Caco-2 (cell line): ENCODE data around the gene VWA8. TPM values are rescaled to one million over a fixed set of nuclear protein-coding genes. Genes with fewer than 3 reads are reported as not detected.

ENCODE experiments used
- BruUV-seq: library from RNA; stranded (reverse); fragments of 400-500 nt; replicated peaks from 2 replicates; lab custom pipeline; 2021; lab: Mats Ljungman, UMichigan
- CTCF ChIA-PET: fragments of 300-600 bp; sonication (Branson Sonifier 250); formaldehyde crosslinking; loops from one replicate; lab custom pipeline; 2022; ENCODE audit warnings: antibody characterized with exemption; lab: Charles Lee
- POLR2A ChIA-PET: fragments of 300-600 bp; sonication (Branson Sonifier 250); formaldehyde crosslinking; loops from one replicate; lab custom pipeline; 2022; ENCODE audit warnings: antibody characterized with exemption; lab: Charles Lee
- DNase-seq, 2 experiments: peaks; one replicate each; pipeline versions ENCODE4 v3.0.0 to v3.0.0-alpha.2; 2020 to 2022
- H3K27me3 ChIP-seq: replicated peaks from 2 replicates; pipeline ENCODE4 v1.6.0; 2011; ENCODE audit warnings: low read length; ENCODE audit not compliant: control insufficient read depth, insufficient read depth
- H3K36me3 ChIP-seq: 2 replicates; pipeline ENCODE4 v1.5.1; 2011; ENCODE audit warnings: low read length; ENCODE audit not compliant: control insufficient read depth, insufficient read depth
- H3K4me1 ChIP-seq: fragments of 250-450 bp; sonication (Bioruptor Pico); 2 replicates; pipeline ENCODE4 v1.5.1; 2020; ENCODE audit warnings: mild to moderate bottlenecking
- H3K4me3 ChIP-seq: 2 replicates; pipeline ENCODE4 v1.5.1; 2011; ENCODE audit warnings: low read depth, mild to moderate bottlenecking, control low read depth, low read length
- H3K9me3 ChIP-seq: fragments of 250-450 bp; sonication (Bioruptor Pico); 2 replicates; pipeline ENCODE4 v1.5.1; 2020; ENCODE audit warnings: mild to moderate bottlenecking, moderate library complexity
- H3K27ac Mint-ChIP-seq: one replicate; pipeline ENCODE4 v1.8.0; 2022; ENCODE audit warnings: mixed read lengths; ENCODE audit not compliant: unreplicated experiment
- H3K27me3 Mint-ChIP-seq: one replicate; pipeline ENCODE4 v1.8.0; 2022; ENCODE audit warnings: mixed read lengths; ENCODE audit not compliant: insufficient read depth, unreplicated experiment
- H3K36me3 Mint-ChIP-seq: one replicate; pipeline ENCODE4 v1.8.0; 2022; ENCODE audit warnings: mild to moderate bottlenecking, mixed read lengths; ENCODE audit not compliant: insufficient read depth, unreplicated experiment
- H3K4me1 Mint-ChIP-seq: one replicate; pipeline ENCODE4 v1.8.0; 2022; ENCODE audit warnings: low read depth, mixed read lengths; ENCODE audit not compliant: unreplicated experiment
- H3K4me3 Mint-ChIP-seq: one replicate; pipeline ENCODE4 v1.8.0; 2022; ENCODE audit warnings: mild to moderate bottlenecking, moderate library complexity, mixed read lengths; ENCODE audit not compliant: unreplicated experiment
- H3K9me3 Mint-ChIP-seq: one replicate; pipeline ENCODE4 v1.8.0; 2022; ENCODE audit warnings: mixed read lengths; ENCODE audit not compliant: unreplicated experiment
- CTCF ChIP-seq, 2 experiments: fragments of 200-600 bp in 1 of 2; IDR thresholded peaks; 1 replicate in 1 of 2; 2 replicates in 1 of 2; pipeline versions ENCODE4 v1.5.1 to v1.8.0; 2011 to 2022; ENCODE audit warnings: antibody characterized with exemption in 1 of 2, control low read depth in 1 of 2, inconsistent platforms in 1 of 2, low read depth in 1 of 2, low read length in 1 of 2, mild to moderate bottlenecking in 1 of 2, moderate library complexity in 1 of 2; ENCODE audit not compliant: insufficient read depth in 1 of 2, severe bottlenecking in 1 of 2, unreplicated experiment in 1 of 2
- intact Hi-C: fragments of 100-400 bp; cut with micrococcal nuclease; formaldehyde crosslinking; loops from one replicate; pipeline ENCODE4 v1.10.0; 2022; ENCODE audit not compliant: unreplicated experiment
- total RNA-seq: library from RNA; stranded (reverse); gene quantifications from 2 replicates; pipeline ENCODE4 v1.2.3, GENCODE V29; 2022

Gene VWA8
- total RNA-seq, 1 experiment from 2014 or later: 20.7 TPM

- Histone ChIP-seq H3K4me3 (no peak overlapping the region), H3K4me1 (peaks cover 6% of the 10 kb centered on the region), H3K36me3 (no peaks in the 10 kb centered on the region), H3K9me3 (no peaks in the 10 kb centered on the region), H3K27me3 (no peaks in the 10 kb centered on the region)
- no peak for DNase-seq
- no peak for TF ChIP-seq CTCF (IDR thresholded peaks at IDR 0.05; ENCODE audit: insufficient read depth in 1 of 2, low read depth in 1 of 2, low read length in 1 of 2, severe bottlenecking in 1 of 2, unreplicated experiment in 1 of 2)
- POLR2A ChIA-PET: no interaction called here
- Mint-ChIP-seq H3K4me3 (no peak overlapping the region), H3K36me3 (no peaks in the 10 kb centered on the region), H3K4me1 (peaks cover 27% of the 10 kb centered on the region), H3K27me3 (no peaks in the 10 kb centered on the region), H3K9me3 (no peaks in the 10 kb centered on the region), H3K27ac (no peak overlapping the region)
- intact Hi-C loops: no loop called here
- no TSS peak for BruUV-seq
- CTCF ChIA-PET: no interaction called here
These were observed 326.5 kb downstream of the VWA8 start for GRCh38 chr13:41634407-41634806.

GRCh38 chr13:41633776-41634175, 327.1 kb downstream of the VWA8 start:
- CTCF ChIA-PET: no interaction called here
- no peak overlapping the region for H3K4me3 ChIP-seq
- Mint-ChIP-seq H3K27me3 (no peaks in the 10 kb centered on the region), H3K9me3 (no peaks in the 10 kb centered on the region), H3K4me3 (no peak overlapping the region), H3K27ac (no peak overlapping the region), H3K4me1 (peaks cover 21% of the 10 kb centered on the region), H3K36me3 (no peaks in the 10 kb centered on the region)
- intact Hi-C loops: no loop called here
- TF ChIP-seq CTCF (IDR thresholded peaks at IDR 0.05; ENCODE audit: insufficient read depth in 1 of 2, low read depth in 1 of 2, low read length in 1 of 2, severe bottlenecking in 1 of 2, unreplicated experiment in 1 of 2): no peak
- no peaks in the 10 kb centered on the region for H3K27me3 ChIP-seq
- POLR2A ChIA-PET: no interaction called here
- no peak for DNase-seq
- H3K9me3 ChIP-seq: no peaks in the 10 kb centered on the region
- no peaks in the 10 kb centered on the region for H3K4me1 ChIP-seq
- no peaks in the 10 kb centered on the region for H3K36me3 ChIP-seq
- BruUV-seq: no TSS peak

- no peak overlapping the region for H3K27ac Mint-ChIP-seq
- ChIA-PET CTCF (no interaction called here), POLR2A (no interaction called here)
- Histone ChIP-seq H3K36me3 (no peaks in the 10 kb centered on the region), H3K4me1 (no peaks in the 10 kb centered on the region), H3K9me3 (no peaks in the 10 kb centered on the region; the same call in 1 of the 2 replicates), H3K4me3 (no peak overlapping the region), H3K27me3 (no peaks in the 10 kb centered on the region)
- no peak overlapping the region for H3K4me3 Mint-ChIP-seq
- no peaks in the 10 kb centered on the region for H3K27me3 Mint-ChIP-seq
- TF ChIP-seq CTCF (IDR thresholded peaks at IDR 0.05; ENCODE audit: insufficient read depth in 1 of 2, low read depth in 1 of 2, low read length in 1 of 2, severe bottlenecking in 1 of 2, unreplicated experiment in 1 of 2): no peak
- H3K9me3 Mint-ChIP-seq: no peaks in the 10 kb centered on the region
- BruUV-seq: no TSS peak
- DNase-seq: no peak
- peaks cover 13% of the 10 kb centered on the region for H3K4me1 Mint-ChIP-seq
- no peaks in the 10 kb centered on the region for H3K36me3 Mint-ChIP-seq
- intact Hi-C loops: no loop called here
These were observed 329.5 kb downstream of the VWA8 start for GRCh38 chr13:41631296-41631965.
